Hematopoietic multipotent progenitor cell treated with erythropoietin and hydrocortisone succinate and interleukin-3 and kit ligand, for 17 days (in vitro differentiated cells): ENCODE results near the gene AGRP.

ENCODE experiments used
- DNase-seq: peaks from one replicate; pipeline ENCODE4 v3.0.0-alpha.2; 2015; ENCODE audit warnings: low spot score

The AGRP gene

GRCh38 chr16:67463059-67463458 lies 20.3 kb downstream of the AGRP start:
- DNase-seq, result no peak

- DNase-seq, result peak; percentile 49
These were observed 21.1 kb downstream of the AGRP start for GRCh38 chr16:67462279-67462655.

- DNase-seq, result no peak
These were observed 21.6 kb downstream of the AGRP start for GRCh38 chr16:67461600-67462278.

- no peak for DNase-seq
These were observed 22.4 kb downstream of the AGRP start for GRCh38 chr16:67460961-67461360.

DNA sequence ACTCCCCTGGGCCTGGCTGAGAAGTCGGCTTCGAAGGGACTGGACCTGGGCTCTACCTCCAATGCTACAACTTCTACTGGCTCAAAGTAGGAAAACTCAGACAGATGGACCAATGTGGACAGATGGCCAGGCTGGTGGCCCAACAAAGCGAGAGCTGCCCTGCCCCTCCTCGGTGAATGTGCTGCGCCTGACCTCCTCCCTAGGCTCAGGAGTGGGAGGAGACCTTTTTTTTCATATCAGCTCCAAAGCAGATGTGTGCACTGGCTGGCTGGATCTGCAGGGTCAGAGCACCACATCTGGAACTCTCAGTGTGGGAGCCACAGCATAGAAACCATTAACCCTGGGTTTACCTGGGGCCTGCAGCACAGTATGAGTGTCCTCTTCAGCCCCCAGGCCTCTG lies 23.2 kb downstream of the AGRP start:
- DNase-seq, result peak; percentile 81

GRCh38 chr16:67459861-67460150 lies 23.5 kb downstream of the AGRP start:
- no peak for DNase-seq

DNA sequence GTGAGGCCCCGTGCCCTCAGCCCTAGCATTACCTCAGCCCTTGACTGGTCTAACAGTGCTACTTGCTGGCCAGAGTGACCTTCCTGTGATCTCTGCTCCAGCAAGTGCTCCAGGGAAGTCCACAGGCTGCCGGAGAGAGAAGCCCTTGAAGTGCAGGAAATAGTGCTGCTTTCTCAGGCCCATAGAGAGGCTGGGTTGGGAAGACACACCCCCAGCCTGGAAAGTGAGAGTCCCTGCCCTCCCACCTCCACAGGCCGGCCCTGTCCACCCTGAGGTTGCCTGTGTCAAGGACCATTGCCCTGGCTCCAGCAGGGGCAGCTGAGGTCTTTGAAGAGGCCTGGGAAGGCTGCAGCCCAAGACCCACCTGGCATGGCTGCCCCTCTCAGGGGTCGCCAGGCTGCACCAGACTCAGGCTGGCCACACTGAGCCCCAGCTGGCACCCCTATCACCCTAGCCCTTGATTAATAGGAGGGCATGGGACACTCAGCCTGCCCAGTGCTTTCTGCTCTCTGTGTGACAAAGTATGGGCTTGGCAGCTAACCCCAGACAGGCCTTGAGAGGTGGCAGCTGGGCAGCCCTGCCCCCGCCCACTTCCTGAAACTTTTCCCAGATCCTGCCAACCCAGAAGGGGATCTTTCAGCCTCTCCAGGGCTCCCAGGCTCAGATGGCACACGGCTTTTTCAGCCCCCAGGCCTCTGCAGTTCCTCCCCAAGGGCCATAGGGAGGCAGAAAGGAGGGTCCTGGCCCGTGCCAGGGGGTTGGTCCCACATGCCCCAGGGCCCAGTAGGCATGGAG lies 24.1 kb downstream of the AGRP start:
- DNase-seq, result no peak

DNA sequence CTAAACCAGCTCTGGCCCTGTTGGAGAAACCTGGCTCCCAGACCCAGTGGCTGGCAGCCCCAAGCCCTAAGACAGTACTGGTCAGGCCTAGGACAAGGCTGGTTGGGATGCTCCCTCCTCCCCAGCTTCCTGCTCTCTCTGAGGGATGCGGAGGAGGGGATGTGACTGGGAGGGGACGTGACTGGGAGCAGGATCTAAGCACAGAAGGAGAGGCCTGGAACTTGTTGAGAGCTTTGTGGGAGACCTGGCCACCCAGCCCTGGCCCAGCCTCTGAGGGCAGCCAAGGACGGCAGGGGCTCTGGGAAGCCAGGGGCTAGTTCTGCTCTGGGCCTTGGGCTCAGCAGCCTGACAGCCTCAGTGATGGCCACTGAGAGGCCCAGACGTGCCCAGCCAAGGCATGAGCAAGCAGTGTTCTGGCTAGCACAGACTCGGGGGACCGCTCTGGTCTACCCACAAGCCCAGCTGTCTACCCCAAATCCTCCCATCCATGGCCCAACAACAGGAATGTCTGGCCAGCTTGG lies 25.2 kb downstream of the AGRP start:
- no peak for DNase-seq

DNA sequence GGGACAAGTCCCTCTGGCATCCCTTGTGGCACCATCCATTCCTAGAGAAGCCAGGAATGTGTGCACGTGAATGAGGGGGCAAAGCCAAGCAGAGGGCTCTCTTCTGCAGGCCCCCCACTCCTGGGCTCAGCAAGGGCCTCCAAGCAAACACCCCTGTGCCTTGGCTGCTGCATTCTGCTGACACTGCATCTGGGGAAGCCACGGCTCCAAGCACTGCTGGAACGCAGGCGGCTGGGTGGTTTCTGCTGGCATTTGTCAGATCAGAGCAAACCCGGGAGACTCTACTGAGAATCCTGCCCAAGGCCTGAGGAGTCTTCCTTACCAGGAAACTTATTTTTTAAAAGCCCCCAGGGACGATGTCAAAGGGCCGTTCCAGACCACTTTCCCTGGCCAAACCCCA lies 25.7 kb downstream of the AGRP start:
- no peak for DNase-seq

DNA sequence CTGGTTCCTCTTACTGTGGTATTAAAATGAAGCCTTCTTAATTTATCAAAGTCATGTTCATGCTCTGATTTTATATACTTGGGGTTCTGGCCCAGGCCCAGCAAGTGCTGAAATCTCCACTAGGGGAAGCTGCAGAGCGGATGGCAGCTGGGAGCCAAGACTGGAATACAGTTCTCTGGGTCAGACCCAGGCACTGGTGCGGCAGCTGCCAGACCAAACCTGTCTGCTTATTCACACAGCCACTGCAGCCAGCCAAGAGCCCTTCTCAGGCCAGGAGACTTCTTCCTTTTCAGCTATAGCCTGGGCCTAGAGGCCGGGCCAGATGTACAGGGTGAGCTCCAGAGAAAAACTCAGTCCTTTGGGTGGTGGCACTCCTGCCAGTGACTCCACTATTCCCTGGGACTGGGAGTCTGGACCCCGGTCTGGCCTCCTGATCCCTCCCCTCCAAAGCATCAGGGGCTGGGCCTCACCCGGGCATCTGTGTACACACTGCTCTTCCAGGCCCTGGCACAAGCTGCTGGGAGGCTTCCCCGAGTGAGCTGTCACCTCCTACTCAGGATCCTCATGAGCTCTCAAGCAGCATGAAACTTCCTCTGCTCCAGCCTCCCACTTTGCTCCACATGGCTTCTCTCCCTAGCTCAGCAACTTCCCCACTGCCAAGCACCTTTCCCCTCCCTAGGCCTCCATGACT lies 26.8 kb downstream of the AGRP start:
- DNase-seq, result peak; percentile 49

GRCh38 chr16:67454852-67455251 lies 28.5 kb downstream of the AGRP start:
- DNase-seq, result no peak

DNA sequence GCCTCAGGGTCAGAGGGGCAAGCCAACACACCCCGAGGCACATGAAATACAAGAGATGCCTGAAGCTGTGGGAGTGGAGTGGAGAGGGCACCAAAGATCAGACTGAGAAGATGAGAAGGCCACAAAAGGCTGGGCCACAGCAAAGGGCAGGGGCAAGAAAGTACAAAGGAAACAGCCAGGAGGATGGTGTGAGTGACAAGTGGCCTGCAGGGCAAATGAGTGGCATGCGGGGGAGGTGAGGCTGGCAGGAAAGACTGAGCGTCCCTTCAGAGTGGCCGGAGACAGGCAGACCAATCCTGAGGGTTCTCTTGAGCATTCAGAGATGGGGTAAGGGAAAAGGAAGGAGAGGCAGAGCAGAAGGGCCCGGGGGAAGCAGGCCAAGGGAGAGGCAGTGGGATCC lies 29.2 kb downstream of the AGRP start:
- no peak for DNase-seq

DNA sequence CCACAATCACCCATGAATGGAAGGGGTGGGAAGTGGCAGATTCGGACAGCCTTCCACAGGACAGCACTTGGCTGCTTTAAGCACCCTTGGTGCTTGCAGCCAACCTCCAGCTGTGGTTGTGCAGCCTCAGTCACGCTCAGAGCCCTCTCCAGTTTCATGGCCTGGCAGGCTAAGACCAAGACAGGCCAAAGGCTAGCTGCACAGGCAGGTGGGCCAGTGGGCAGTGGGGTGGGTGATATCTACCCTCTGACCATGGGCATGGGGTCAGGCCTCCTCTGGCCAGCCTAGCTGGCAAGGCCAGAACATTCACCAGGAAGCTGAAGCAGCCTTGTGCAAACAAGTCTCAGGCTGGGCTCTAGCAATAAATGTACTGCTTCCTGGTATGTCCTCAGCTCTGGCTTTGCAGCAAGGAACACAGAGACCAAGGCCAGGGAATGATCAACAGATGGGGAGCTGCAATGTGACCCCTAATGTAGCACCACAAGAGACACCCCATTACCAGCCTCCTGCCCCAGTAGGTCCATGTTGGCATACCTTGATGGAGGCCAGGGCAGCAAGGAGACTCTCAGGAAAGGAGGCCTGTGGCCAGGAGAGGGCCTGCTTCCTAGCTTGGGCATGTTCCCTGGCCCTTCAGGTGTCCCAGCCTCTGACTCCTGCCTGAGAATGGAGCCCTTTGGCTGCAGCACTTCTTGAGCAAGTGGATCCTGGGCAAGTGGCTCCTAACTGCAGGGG lies 31.5 kb downstream of the AGRP start:
- no peak for DNase-seq

DNA sequence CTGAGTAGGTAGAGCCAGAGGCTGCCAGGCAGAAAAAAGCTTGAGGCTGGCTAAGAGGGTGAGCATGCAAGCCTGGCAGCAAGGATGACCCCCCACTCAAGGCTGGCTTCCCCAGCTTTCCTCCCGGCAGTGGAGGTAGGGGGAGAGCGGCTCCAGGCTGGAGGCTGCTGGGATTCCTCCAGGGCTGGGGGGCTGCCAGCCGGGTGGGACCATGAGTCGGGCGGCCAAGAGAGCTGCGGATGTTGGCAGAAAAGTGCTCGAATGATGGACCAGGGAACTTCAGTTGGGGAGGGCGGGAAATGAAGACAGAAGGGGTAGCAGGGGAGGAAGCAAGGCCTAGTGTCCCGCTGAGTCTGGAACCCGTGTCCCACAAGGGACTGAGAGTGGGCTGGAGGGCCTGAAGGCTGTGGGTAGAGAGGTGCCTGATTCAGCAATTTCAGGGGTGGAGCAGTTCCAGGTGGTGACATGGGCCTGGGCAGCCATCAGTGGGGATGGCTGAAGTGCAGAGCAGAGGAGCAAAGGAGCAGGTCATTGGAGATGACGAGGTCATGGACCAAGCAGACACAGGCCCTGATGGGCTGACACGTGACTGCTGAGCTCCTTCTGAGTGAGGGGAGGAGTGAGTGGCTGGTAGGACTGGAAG lies 32.2 kb downstream of the AGRP start:
- DNase-seq, result no peak

GRCh38 chr16:67449739-67450138 lies 33.6 kb downstream of the AGRP start:
- DNase-seq, result no peak

DNA sequence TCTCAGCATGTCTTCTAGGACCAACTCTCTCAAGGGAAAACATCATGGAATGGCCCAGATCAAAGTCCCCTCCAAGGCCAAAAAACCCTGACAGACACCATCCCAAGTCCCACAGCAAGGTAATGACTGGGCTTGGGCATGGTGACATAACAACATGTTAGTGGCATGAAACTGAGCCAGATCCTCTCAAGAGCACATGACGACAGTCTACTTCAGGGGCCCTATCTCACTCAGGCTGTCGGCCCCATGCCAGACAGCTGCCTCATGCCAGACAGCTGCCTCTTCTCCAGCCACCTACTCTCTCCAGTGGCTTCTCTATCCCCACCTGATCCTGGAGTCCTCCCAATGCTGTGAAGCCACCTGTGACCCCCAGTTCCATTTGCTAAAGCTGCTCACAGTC lies 34.0 kb downstream of the AGRP start:
- peak; percentile 80 for DNase-seq

DNA sequence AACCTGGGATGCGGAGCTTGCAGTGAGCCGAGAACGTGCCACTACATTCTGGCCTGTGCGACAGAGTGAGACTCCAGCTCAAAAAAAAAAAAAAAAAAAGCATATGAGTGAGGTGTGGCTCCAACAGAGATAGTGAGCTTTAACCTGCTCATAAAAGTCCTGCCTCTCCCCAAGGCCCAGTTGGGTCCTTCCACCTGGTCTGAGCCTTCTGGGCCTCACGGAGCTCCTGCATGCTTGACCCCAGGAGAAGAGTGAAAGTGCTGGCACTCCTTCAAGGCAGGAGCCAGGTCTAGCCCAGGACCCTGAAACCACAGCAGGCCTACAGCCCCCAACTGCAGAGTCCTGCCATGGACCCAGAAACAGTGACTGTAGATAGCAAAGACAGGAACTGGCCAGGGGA lies 34.8 kb downstream of the AGRP start:
- no peak for DNase-seq

- peak; percentile 90 for DNase-seq
These were observed 35.8 kb downstream of the AGRP start for GRCh38 chr16:67447508-67448076.

GRCh38 chr16:67446968-67447507 lies 36.3 kb downstream of the AGRP start:
- no peak for DNase-seq

DNA sequence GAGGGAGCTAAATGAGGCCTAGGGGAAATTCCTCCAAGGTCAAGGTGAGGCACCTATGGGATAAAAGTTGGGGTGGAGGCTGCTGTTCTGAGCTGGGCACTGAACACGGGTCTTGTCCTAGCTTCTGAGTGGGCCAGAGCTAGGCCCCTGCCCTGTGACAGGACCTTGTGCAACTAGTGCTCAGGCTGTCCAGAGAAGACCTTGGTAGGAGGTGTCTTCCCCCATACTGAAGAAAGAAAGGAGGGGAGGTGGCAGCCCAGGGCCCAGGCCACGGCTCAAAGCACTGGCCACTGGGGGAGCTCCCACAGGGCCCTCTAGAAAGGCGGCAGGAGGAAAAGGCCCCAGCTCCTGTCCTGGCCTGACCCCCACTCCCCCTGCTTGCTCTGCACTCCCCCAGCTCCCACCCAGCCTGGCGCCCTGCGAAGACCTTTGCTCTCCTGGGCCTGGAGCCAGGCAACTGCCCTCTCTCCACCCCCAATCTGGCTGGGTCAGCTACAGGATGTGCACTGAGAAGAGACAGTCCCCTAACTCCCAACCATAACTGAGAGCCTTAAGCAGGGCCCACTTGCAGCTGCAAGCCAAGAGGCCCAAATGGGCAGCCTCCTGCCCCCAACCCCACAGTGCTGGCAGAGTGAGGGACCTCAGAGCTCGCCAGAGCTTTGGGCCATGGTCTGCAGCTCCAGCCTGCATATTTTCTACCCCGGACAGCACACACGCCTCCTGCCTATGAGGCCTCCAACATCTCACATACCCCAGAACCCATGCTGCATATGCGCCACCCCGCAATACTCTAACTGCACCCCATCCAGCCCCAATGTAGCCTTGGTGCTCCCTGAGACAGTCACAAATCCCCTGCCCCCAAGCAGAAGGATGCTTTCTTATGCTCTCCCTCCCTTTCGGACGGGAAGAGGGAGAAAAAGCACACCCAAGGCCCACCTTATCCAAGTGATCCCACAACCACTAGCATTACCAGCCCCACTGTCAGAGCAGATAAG lies 37.1 kb downstream of the AGRP start:
- no peak for DNase-seq
